ENCODE data around the gene FOXL1.

Gene FOXL1

GRCh38 chr16:86626966-86627365 lies 48.6 kb downstream of the FOXL1 start:
- no peak for TF ChIP-seq CTCF (IDR thresholded peaks at IDR 0.05; ENCODE audit: extremely low read depth, insufficient read depth, missing control alignments)
- in situ Hi-C loops (cut with MboI; ENCODE audit: low pct_unique_long_range_greater_than_20kb, low sequenced_read_pairs, unreplicated experiment) = no loop called here
- DNase-seq (ENCODE audit: low spot score) = no peak

- in situ Hi-C loops (cut with MboI; ENCODE audit: low pct_unique_long_range_greater_than_20kb, low sequenced_read_pairs, unreplicated experiment) = no loop called here
Measured at GRCh38 chr16:86628614-86629013, 50.3 kb downstream of the FOXL1 start.

GRCh38 chr16:86630471-86630870 lies 52.1 kb downstream of the FOXL1 start:
- in situ Hi-C loops (cut with MboI; ENCODE audit: low pct_unique_long_range_greater_than_20kb, low sequenced_read_pairs, unreplicated experiment) = no loop called here
- DNase-seq (ENCODE audit: low spot score) = no peak
- TF ChIP-seq CTCF (IDR thresholded peaks at IDR 0.05; ENCODE audit: extremely low read depth, insufficient read depth, missing control alignments) = no peak

More at GRCh38 chr16:86628614-86629013, 50.3 kb downstream of the FOXL1 start:
- DNase-seq (ENCODE audit: low spot score) = no peak
- TF ChIP-seq CTCF (IDR thresholded peaks at IDR 0.05; ENCODE audit: extremely low read depth, insufficient read depth, missing control alignments) = no peak

GRCh38 chr16:86631444-86631843 lies 53.1 kb downstream of the FOXL1 start:
- TF ChIP-seq CTCF (IDR thresholded peaks at IDR 0.05; ENCODE audit: extremely low read depth, insufficient read depth, missing control alignments) = no peak
- in situ Hi-C loops (cut with MboI; ENCODE audit: low pct_unique_long_range_greater_than_20kb, low sequenced_read_pairs, unreplicated experiment) = no loop called here
- no peak for DNase-seq (ENCODE audit: low spot score)
